HepG2 (cell line): Measurements from ENCODE around the gene NUBPL. TPM values are rescaled to one million over a fixed set of nuclear protein-coding genes. Genes with fewer than 3 reads are reported as not detected.

Source experiments
- ATF1 ChIP-seq: IDR thresholded peaks from 2 replicates; pipeline ENCODE4 v1.6.1; 2016; ENCODE audit warnings: mild to moderate bottlenecking, control low read depth
- JARID2 ChIP-seq: sonication (generic); formaldehyde crosslinking; IDR thresholded peaks from 2 replicates; pipeline ENCODE4 v1.8.1; 2023; ENCODE audit warnings: missing genetic modification reagents, inconsistent platforms; ENCODE audit not compliant: insufficient replicate concordance
- KAT8 ChIP-seq: IDR thresholded peaks from 2 replicates; pipeline ENCODE4 v1.6.1; 2016; ENCODE audit warnings: missing genetic modification reagents, missing compliant biosample characterization
- ZFP36L2 ChIP-seq: sonication (generic); formaldehyde crosslinking; IDR thresholded peaks from 2 replicates; pipeline ENCODE4 v1.4.0; 2020; ENCODE audit warnings: missing genetic modification reagents
- ZNF382 ChIP-seq: sonication (generic); formaldehyde crosslinking; IDR thresholded peaks from 2 replicates; pipeline ENCODE4 v1.5.0; 2020; ENCODE audit warnings: missing genetic modification reagents, mild to moderate bottlenecking, borderline replicate concordance
- polyA plus RNA-seq, 8 experiments: library from polyadenylated mRNA; depleted of rRNA in 3 of 8; stranded (reverse) in 7 of 8; unstranded in 1 of 8; fragments of >200 nt; fragmentation: Illumina TruSeq in 4 of 8; extraction: Trizol in 4 of 8; gene quantifications; 2 replicates each; pipeline versions ENCODE4 v1.2.1 to v1.2.3, GENCODE V29; 2011 to 2016; ENCODE audit warnings: low read depth in 4 of 8, missing spikeins in 1 of 8, mixed read lengths in 1 of 8; ENCODE audit not compliant: insufficient read depth in 1 of 8
- total RNA-seq, 5 experiments: library from RNA; depleted of rRNA; stranded (reverse); fragments of >200 nt; fragmentation: Illumina TruSeq; extraction: Trizol; gene quantifications; 2 replicates each; pipeline ENCODE4 v1.2.3, GENCODE V29; 2016; ENCODE audit warnings: low read depth in 1 of 5
- TF ChIP-seq, protein P1 (sequence below), 2 experiments: fragments of 450-650 bp in 1 of 2; sonication (generic) in 1 of 2; formaldehyde crosslinking in 1 of 2; IDR thresholded peaks; 2 replicates each; pipeline versions ENCODE4 v1.6.1 to v1.8.0; 2016 to 2022; ENCODE audit warnings: antibody characterized with exemption in 1 of 2, mild to moderate bottlenecking in 1 of 2, missing genetic modification reagents in 1 of 2
- TF ChIP-seq, protein P2 (sequence below): sonication (generic); formaldehyde crosslinking; IDR thresholded peaks from 2 replicates; pipeline ENCODE4 v1.5.1; 2020; ENCODE audit warnings: mild to moderate bottlenecking, missing genetic modification reagents, borderline replicate concordance
- TF ChIP-seq, protein P3 (sequence below): IDR thresholded peaks from 2 replicates; pipeline ENCODE4 v1.6.1; 2016; ENCODE audit warnings: low read depth

NUBPL gene
- total and polyA plus RNA-seq, 2 of the 13 experiments (the other 11 are each of a cell fraction or from before 2014, with no cell fraction given) = 21.3 to 44.1 TPM

DNA sequence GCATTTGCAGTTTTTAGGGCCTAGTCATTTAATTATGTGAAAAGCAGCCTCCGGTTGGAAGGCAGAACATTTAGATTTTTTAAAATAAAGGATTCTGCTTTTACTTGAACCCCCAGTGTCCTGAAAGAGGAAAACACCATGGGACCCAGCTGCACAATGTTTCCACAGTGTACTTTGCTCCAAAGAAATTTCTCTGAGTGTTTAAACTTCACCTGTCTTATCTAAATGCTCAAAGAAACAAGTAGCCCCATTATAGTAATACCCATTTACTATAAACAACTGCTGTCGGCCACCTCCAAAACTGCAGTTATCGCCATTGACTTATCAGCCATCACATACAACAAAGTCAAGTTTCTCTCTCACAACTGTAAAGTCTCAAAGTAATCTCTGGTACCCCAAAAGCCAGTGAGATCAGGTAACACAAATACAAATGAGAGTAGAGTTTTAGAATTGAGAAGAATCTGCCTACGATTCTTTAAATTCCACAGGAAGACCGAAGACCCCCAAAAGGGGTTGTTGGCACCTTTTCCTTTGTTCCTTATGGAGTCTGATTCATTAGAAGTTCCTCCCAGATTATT, 205.2 kb downstream of the NUBPL start (continued):
- TF ChIP-seq, protein P1, sequence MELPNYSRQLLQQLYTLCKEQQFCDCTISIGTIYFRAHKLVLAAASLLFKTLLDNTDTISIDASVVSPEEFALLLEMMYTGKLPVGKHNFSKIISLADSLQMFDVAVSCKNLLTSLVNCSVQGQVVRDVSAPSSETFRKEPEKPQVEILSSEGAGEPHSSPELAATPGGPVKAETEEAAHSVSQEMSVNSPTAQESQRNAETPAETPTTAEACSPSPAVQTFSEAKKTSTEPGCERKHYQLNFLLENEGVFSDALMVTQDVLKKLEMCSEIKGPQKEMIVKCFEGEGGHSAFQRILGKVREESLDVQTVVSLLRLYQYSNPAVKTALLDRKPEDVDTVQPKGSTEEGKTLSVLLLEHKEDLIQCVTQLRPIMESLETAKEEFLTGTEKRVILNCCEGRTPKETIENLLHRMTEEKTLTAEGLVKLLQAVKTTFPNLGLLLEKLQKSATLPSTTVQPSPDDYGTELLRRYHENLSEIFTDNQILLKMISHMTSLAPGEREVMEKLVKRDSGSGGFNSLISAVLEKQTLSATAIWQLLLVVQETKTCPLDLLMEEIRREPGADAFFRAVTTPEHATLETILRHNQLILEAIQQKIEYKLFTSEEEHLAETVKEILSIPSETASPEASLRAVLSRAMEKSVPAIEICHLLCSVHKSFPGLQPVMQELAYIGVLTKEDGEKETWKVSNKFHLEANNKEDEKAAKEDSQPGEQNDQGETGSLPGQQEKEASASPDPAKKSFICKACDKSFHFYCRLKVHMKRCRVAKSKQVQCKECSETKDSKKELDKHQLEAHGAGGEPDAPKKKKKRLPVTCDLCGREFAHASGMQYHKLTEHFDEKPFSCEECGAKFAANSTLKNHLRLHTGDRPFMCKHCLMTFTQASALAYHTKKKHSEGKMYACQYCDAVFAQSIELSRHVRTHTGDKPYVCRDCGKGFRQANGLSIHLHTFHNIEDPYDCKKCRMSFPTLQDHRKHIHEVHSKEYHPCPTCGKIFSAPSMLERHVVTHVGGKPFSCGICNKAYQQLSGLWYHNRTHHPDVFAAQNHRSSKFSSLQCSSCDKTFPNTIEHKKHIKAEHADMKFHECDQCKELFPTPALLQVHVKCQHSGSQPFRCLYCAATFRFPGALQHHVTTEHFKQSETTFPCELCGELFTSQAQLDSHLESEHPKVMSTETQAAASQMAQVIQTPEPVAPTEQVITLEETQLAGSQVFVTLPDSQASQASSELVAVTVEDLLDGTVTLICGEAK (IDR thresholded peaks at IDR 0.05) = no peak
- TF ChIP-seq, protein P1 (CRISPR knock-in tag; IDR thresholded peaks at IDR 0.05) = no peak
- TF ChIP-seq, protein P2, sequence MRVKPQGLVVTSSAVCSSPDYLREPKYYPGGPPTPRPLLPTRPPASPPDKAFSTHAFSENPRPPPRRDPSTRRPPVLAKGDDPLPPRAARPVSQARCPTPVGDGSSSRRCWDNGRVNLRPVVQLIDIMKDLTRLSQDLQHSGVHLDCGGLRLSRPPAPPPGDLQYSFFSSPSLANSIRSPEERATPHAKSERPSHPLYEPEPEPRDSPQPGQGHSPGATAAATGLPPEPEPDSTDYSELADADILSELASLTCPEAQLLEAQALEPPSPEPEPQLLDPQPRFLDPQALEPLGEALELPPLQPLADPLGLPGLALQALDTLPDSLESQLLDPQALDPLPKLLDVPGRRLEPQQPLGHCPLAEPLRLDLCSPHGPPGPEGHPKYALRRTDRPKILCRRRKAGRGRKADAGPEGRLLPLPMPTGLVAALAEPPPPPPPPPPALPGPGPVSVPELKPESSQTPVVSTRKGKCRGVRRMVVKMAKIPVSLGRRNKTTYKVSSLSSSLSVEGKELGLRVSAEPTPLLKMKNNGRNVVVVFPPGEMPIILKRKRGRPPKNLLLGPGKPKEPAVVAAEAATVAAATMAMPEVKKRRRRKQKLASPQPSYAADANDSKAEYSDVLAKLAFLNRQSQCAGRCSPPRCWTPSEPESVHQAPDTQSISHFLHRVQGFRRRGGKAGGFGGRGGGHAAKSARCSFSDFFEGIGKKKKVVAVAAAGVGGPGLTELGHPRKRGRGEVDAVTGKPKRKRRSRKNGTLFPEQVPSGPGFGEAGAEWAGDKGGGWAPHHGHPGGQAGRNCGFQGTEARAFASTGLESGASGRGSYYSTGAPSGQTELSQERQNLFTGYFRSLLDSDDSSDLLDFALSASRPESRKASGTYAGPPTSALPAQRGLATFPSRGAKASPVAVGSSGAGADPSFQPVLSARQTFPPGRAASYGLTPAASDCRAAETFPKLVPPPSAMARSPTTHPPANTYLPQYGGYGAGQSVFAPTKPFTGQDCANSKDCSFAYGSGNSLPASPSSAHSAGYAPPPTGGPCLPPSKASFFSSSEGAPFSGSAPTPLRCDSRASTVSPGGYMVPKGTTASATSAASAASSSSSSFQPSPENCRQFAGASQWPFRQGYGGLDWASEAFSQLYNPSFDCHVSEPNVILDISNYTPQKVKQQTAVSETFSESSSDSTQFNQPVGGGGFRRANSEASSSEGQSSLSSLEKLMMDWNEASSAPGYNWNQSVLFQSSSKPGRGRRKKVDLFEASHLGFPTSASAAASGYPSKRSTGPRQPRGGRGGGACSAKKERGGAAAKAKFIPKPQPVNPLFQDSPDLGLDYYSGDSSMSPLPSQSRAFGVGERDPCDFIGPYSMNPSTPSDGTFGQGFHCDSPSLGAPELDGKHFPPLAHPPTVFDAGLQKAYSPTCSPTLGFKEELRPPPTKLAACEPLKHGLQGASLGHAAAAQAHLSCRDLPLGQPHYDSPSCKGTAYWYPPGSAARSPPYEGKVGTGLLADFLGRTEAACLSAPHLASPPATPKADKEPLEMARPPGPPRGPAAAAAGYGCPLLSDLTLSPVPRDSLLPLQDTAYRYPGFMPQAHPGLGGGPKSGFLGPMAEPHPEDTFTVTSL = peak; percentile 46; the same call in 1 of the 2 replicates
- TF ChIP-seq KAT8 (CRISPR knock-in tag) = no peak
- TF ChIP-seq ZNF382 = no peak
- TF ChIP-seq JARID2 (CRISPR knock-in tag) = no peak
- TF ChIP-seq ATF1 = 0 out of 2 replicates have a peak, but pooled peaks have one; percentile 41
- TF ChIP-seq ZFP36L2 (CRISPR knock-in tag) = no peak
- TF ChIP-seq, protein P3, sequence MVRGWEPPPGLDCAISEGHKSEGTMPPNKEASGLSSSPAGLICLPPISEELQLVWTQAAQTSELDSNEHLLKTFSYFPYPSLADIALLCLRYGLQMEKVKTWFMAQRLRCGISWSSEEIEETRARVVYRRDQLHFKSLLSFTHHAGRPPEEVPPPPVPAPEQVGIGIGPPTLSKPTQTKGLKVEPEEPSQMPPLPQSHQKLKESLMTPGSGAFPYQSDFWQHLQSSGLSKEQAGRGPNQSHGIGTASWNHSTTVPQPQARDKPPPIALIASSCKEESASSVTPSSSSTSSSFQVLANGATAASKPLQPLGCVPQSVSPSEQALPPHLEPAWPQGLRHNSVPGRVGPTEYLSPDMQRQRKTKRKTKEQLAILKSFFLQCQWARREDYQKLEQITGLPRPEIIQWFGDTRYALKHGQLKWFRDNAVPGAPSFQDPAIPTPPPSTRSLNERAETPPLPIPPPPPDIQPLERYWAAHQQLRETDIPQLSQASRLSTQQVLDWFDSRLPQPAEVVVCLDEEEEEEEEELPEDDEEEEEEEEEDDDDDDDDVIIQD (CRISPR knock-in tag) = peak; percentile 41; the same call in 1 of the 2 replicates
